Tibial nerve (tissue), 4 donors: ENCODE measurements around the gene MAGEF1. TPM values are rescaled to one million over a fixed set of nuclear protein-coding genes. Genes with fewer than 3 reads are reported as not detected.

Experiments
- DNase-seq, 2 donors: peaks; one replicate each; pipeline ENCODE4 v3.0.0-alpha.2; 2019; ENCODE audit warnings: low spot score in 2 of 2
- H3K27ac ChIP-seq, 4 donors: fragments of 200-600 bp; sonication (generic) in 3 of 4; one replicate each; pipeline ENCODE4 v1.5.1; 2017 to 2019; ENCODE audit warnings: mild to moderate bottlenecking in 1 of 4
- H3K27me3 ChIP-seq, 2 donors: fragments of 200-600 bp; sonication (generic) in 1 of 2; one replicate each; pipeline versions ENCODE4 v1.5.1 to v1.6.0; 2017 to 2019
- H3K36me3 ChIP-seq, 3 donors: fragments of 200-600 bp; sonication (generic); one replicate each; pipeline ENCODE4 v1.5.1; 2018 to 2019
- H3K4me1 ChIP-seq, 4 donors: fragments of 200-600 bp; sonication (generic) in 3 of 4; one replicate each; pipeline ENCODE4 v1.5.1; 2017 to 2019
- H3K4me3 ChIP-seq, 4 donors: fragments of 200-600 bp; sonication (generic) in 3 of 4; one replicate each; pipeline ENCODE4 v1.5.1; 2017 to 2019; ENCODE audit warnings: mild to moderate bottlenecking in 1 of 4, moderate library complexity in 1 of 4
- H3K9me3 ChIP-seq, 4 donors: fragments of 200-600 bp; sonication (generic) in 3 of 4; one replicate each; pipeline ENCODE4 v1.5.1; 2017 to 2019
- CTCF ChIP-seq, 5 experiments: fragments of 200-600 bp in 3 of 5; fragments of 450-650 bp in 2 of 5; sonication (generic) in 3 of 5; IDR thresholded peaks; one replicate each; pipeline ENCODE4 v1.5.1; 2016 to 2019; ENCODE audit warnings: antibody characterized with exemption in 5 of 5, mild to moderate bottlenecking in 3 of 5, moderate library complexity in 2 of 5
- EP300 ChIP-seq, 2 donors: sonication (generic); formaldehyde crosslinking; IDR thresholded peaks; one replicate each; pipeline ENCODE4 v1.6.1; 2017; ENCODE audit warnings: antibody characterized with exemption in 2 of 2, mild to moderate bottlenecking in 1 of 2
- POLR2A ChIP-seq, 2 donors: fragments of 450-650 bp; IDR thresholded peaks; one replicate each; pipeline ENCODE4 v1.6.1; 2017; ENCODE audit warnings: antibody characterized with exemption in 2 of 2, mild to moderate bottlenecking in 2 of 2, moderate library complexity in 2 of 2
- WGBS, 2 donors: methylation state at CpG; one replicate each; pipeline ENCODE4 v1.1.5; 2018; 5-methylcytosine and 5-hydroxymethylcytosine counted together
- total RNA-seq, 4 donors: library from RNA; depleted of rRNA; stranded (reverse); fragments of >200 nt; gene quantifications; one replicate each; pipeline ENCODE4 v1.1.0, GENCODE V29; 2016

The MAGEF1 gene
- total RNA-seq, 4 donors from 2014 or later: 29.6 to 48.1 (median 42.4) TPM

DNA sequence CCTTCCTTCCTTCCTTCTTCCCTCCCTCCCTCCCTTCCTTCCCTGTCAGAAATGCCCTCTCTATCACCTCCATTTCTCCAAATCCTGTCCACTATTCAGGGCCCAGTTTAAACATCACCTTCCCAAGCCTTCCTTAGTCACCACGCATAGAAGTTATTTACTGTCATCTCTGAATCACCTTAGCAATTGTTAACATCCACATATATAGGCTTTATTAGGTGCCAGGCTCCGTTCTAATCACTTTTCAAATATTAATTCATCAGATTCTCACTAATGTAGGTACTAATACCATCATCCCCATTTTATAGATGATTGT is 1.1 kb upstream of the MAGEF1 start:
- Histone ChIP-seq H3K27ac (peak overlapping the region in 2 of 4 donors; percentile 92 to 93), H3K36me3 (peaks cover 0 to 4% (median 0%) of the 10 kb centered on the region in 3 donors), H3K9me3 (no peaks in the 10 kb centered on the region), H3K4me3 (no peak overlapping the region), H3K4me1 (peaks cover 0 to 63% (median 28%) of the 10 kb centered on the region in 4 donors), H3K27me3 (no peaks in the 10 kb centered on the region)
- no peak for TF ChIP-seq CTCF (IDR thresholded peaks at IDR 0.05)
- no peak for TF ChIP-seq POLR2A (IDR thresholded peaks at IDR 0.05)
- no peak for TF ChIP-seq EP300 (IDR thresholded peaks at IDR 0.05)
- 84 to 89% methylated on average over 2 of the region's 2 CpGs for WGBS, 2 donors
- no peak for DNase-seq

DNA sequence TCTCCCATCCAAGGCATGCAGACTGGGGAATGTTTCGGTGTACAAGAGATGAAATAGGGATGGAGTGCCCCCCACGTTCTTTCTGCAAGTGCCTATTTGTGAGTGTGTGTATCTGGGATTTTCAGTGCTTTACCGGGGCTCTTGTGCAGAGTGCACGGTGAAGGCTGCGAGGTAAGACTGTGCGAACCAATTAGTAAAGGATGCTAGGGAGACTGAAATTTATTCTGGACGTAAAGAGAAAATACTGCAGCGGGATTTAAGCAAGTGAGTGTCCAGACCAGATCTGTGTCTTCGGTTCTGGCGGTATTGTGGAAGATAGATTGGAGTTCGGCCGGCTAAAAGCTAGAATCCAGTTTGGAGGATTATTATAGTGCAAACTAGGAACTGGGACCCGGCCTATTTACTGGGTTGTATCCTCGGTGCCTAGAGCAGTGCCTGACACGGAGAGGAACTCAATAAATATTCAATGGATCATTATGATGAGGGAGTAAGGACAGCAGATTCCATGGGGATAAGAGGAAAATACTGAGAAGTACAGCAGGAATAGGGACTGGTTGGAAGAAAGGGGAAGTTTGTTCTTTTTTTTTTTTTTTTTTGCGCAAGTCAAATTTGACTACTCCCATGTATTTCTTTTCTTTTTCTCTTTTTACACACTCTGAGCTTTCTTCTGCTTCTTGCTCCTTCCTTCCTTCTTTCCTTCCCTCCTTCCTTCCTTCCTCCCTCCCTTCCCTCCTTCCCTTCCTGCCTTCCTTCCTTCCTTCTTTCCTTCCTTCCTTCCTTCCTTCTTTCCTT is 580 bp upstream of the MAGEF1 start:
- Histone ChIP-seq H3K4me1 (peaks cover 0 to 58% (median 26%) of the 10 kb centered on the region in 4 donors), H3K36me3 (peaks cover 0 to 8% (median 0%) of the 10 kb centered on the region in 3 donors), H3K27me3 (no peaks in the 10 kb centered on the region), H3K27ac (peak overlapping the region; percentile 79 to 94 (median 92)), H3K9me3 (no peaks in the 10 kb centered on the region), H3K4me3 (peak overlapping the region; percentile 65 to 92 (median 78))
- 3 to 6% methylated on average over 16 of the region's 16 CpGs for WGBS, 2 donors
- no peak for TF ChIP-seq POLR2A (IDR thresholded peaks at IDR 0.05)
- no peak for DNase-seq

DNA sequence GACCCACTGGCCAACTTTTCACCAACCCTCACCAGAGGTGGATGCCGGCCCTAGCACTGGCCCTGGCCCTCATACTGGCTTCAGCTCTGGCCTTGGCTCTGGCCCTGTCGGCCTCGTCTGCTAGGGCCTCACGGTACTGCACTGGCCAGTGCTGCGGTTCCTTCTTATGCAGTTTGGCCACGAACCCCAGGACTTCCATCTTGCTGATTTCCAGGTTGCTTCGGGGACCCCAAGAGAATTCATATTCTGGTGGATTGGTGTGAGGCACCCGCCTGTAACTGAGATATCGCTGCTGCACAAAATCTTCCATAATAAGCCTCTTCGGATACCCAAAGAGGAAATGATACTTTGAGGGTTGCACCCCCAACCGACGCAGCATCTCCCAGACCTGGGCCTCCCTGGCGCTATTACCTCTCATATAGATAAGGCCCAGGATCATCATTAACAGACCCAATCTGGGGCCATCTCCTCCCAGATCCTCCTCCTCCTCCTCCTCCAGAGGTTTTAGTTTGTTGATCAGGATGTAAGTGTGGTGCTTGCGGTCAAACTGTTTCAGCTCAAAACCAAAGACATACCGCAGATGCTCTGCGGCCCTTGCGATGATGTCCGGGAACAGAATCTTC is 883 bp downstream of the MAGEF1 start:
- H3K4me3 ChIP-seq: peak overlapping the region; percentile 65 to 92 (median 78)
- H3K36me3 ChIP-seq: peaks cover 0 to 15% (median 0%) of the 10 kb centered on the region in 3 donors
- no peak for TF ChIP-seq CTCF (IDR thresholded peaks at IDR 0.05)
- TF ChIP-seq POLR2A (IDR thresholded peaks at IDR 0.05): no peak
- no peak for TF ChIP-seq EP300 (IDR thresholded peaks at IDR 0.05)
- H3K27ac ChIP-seq: peak overlapping the region; percentile 79 to 94 (median 92)
- H3K4me1 ChIP-seq: peaks cover 0 to 43% (median 20%) of the 10 kb centered on the region in 4 donors
- no peaks in the 10 kb centered on the region for H3K9me3 ChIP-seq
- DNase-seq: no peak
- H3K27me3 ChIP-seq: no peaks in the 10 kb centered on the region
- WGBS, 2 donors: 4 to 10% methylated on average over 18 of the region's 18 CpGs

DNA sequence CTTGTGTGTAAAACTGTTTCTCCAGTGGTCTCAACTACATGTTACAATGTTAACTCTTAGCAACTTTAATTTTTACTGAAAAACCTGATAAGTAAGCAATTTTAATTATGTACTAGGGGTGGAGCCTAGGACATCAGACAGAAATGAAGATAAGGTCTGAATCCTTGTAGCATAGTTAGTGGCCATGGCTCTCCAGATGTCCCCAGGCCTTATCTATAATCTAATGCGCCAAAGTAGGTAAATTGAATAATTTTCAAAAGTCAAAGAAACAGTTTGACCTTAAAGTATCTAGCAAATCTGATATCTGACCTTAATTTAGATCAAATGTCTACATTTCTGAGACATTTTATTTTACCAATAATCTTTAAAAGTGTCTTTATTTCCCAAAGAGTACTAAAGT is 8.2 kb downstream of the MAGEF1 start:
- Histone ChIP-seq H3K4me3 (no peak overlapping the region), H3K36me3 (peaks cover 0 to 12% (median 0%) of the 10 kb centered on the region in 3 donors), H3K9me3 (no peaks in the 10 kb centered on the region), H3K27me3 (no peaks in the 10 kb centered on the region), H3K4me1 (no peaks in the 10 kb centered on the region), H3K27ac (no peak overlapping the region)
- TF ChIP-seq CTCF (IDR thresholded peaks at IDR 0.05) (no peak), EP300 (IDR thresholded peaks at IDR 0.05) (no peak), POLR2A (IDR thresholded peaks at IDR 0.05) (no peak)
- 94 to 100% methylated on average over 1 of the region's 1 CpG for WGBS, 2 donors
- DNase-seq: no peak

DNA sequence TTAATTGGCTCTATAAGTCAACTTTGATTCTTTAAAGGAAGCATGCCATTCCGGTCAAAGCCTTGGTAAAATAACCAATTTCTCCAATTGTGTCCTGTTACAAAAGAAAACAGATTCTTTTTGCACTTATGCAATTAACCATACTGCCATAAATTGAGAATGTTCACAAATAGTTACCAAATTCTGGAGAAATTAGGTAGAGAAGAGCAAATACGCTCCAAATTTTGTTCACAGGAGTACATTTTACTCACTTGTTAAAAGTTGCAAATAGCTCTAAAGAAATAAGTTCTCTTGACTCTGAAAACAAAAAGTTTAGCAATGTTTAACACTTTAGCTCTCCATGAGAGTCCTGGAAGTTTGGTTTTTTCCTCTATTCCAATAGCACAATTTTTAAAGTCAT is 11.1 kb downstream of the MAGEF1 start:
- no peak for TF ChIP-seq EP300 (IDR thresholded peaks at IDR 0.05)
- TF ChIP-seq CTCF (IDR thresholded peaks at IDR 0.05): no peak
- no peak for TF ChIP-seq POLR2A (IDR thresholded peaks at IDR 0.05)
- 94 to 96% methylated on average over 2 of the region's 2 CpGs for WGBS, 2 donors
- Histone ChIP-seq H3K36me3 (no peaks in the 10 kb centered on the region), H3K27me3 (no peaks in the 10 kb centered on the region), H3K4me1 (no peaks in the 10 kb centered on the region), H3K27ac (no peak overlapping the region), H3K4me3 (no peak overlapping the region), H3K9me3 (no peaks in the 10 kb centered on the region)
- DNase-seq: no peak
